IMR-90 (cell line): Measurements from ENCODE around the gene HYAL1. TPM values are rescaled to one million over a fixed set of nuclear protein-coding genes. Genes with fewer than 3 reads are reported as not detected.

Experiments
- ATAC-seq: fragments of 200-7000 bp; cut with Tn5 transposase; 2 replicates; pipeline ENCODE4 v1.9.1; 2020; ENCODE audit warnings: low read depth, mild to moderate bottlenecking, moderate library complexity
- BruUV-seq: library from RNA; stranded (reverse); fragments of 400-500 nt; replicated peaks from 2 replicates; lab custom pipeline; 2021; lab: Mats Ljungman, UMichigan
- CTCF ChIA-PET: fragments of 300-600 bp; formaldehyde crosslinking; extraction: SDS; loops from one replicate; lab custom pipeline; 2021; ENCODE audit warnings: antibody characterized with exemption; lab: Yijun Ruan, JAX
- POLR2A ChIA-PET: fragments of 300-600 bp; sonication (Branson Sonifier 250); formaldehyde crosslinking; loops from one replicate; lab custom pipeline; 2022; ENCODE audit warnings: antibody characterized with exemption; ENCODE audit not compliant: unreplicated experiment; lab: Charles Lee
- DNase-seq: peaks from one replicate; pipeline ENCODE4 v3.0.0; 2013
- H2AFZ ChIP-seq: replicated peaks from 2 replicates; pipeline ENCODE3; 2013; ENCODE audit warnings: low read length, mild to moderate bottlenecking; ENCODE audit not compliant: poor library complexity
- H2AK5ac ChIP-seq: 2 replicates; pipeline ENCODE4 v1.6.1; 2013; ENCODE audit warnings: low read depth, low read length, inconsistent platforms
- H2AK9ac ChIP-seq: replicated peaks from 2 replicates; pipeline ENCODE3; 2013; ENCODE audit warnings: mild to moderate bottlenecking, low read depth, low read length, moderate library complexity; ENCODE audit not compliant: poor library complexity
- H2BK120ac ChIP-seq: 2 replicates; pipeline ENCODE4 v1.6.1; 2013; ENCODE audit warnings: low read depth, low read length, inconsistent platforms
- H2BK15ac ChIP-seq: 3 replicates; pipeline ENCODE4 v1.6.1; 2013; ENCODE audit warnings: low read depth, low read length, inconsistent platforms
- H2BK20ac ChIP-seq: 2 replicates; pipeline ENCODE4 v1.6.1; 2013; ENCODE audit warnings: low read depth, mild to moderate bottlenecking, inconsistent platforms, low read length, moderate library complexity
- H2BK5ac ChIP-seq: 2 replicates; pipeline ENCODE4 v1.6.1; 2013; ENCODE audit warnings: mild to moderate bottlenecking, low read depth, low read length, inconsistent platforms; ENCODE audit not compliant: poor library complexity, severe bottlenecking
- H3K14ac ChIP-seq: replicated peaks from 2 replicates; pipeline ENCODE4 v1.6.1; 2013; ENCODE audit warnings: low read depth, low read length, inconsistent platforms
- H3K18ac ChIP-seq: 2 replicates; pipeline ENCODE4 v1.6.1; 2013; ENCODE audit warnings: low read depth, low read length, control low read depth
- H3K23ac ChIP-seq: 2 replicates; pipeline ENCODE4 v1.6.1; 2013; ENCODE audit warnings: low read depth, low read length, inconsistent platforms
- H3K27ac ChIP-seq: 2 replicates; pipeline ENCODE4 v1.5.1; 2013; ENCODE audit warnings: mild to moderate bottlenecking, control low read depth, low read length; ENCODE audit not compliant: insufficient read depth
- H3K27me3 ChIP-seq: 2 replicates; pipeline ENCODE4 v1.6.1; 2013; ENCODE audit warnings: low read length; ENCODE audit not compliant: control insufficient read depth, insufficient read depth
- H3K36me3 ChIP-seq: 2 replicates; pipeline ENCODE4 v1.6.1; 2013; ENCODE audit warnings: low read length, mixed read lengths; ENCODE audit not compliant: control insufficient read depth, insufficient read depth
- H3K4ac ChIP-seq: 2 replicates; pipeline ENCODE4 v1.6.1; 2013; ENCODE audit warnings: low read depth, low read length, inconsistent platforms
- H3K4me1 ChIP-seq: 2 replicates; pipeline ENCODE4 v1.6.1; 2013; ENCODE audit warnings: low read length, mixed read lengths; ENCODE audit not compliant: control insufficient read depth, insufficient read depth
- H3K4me2 ChIP-seq: 2 replicates; pipeline ENCODE4 v1.6.1; 2013; ENCODE audit warnings: low read depth, mild to moderate bottlenecking, control low read depth, low read length, moderate library complexity
- H3K4me3 ChIP-seq: 2 replicates; pipeline ENCODE4 v1.5.1; 2013; ENCODE audit warnings: low read depth, mild to moderate bottlenecking, control low read depth, low read length, moderate library complexity; ENCODE audit not compliant: insufficient read depth
- H3K56ac ChIP-seq: 2 replicates; pipeline ENCODE4 v1.6.1; 2013; ENCODE audit warnings: low read length, inconsistent platforms; ENCODE audit not compliant: insufficient read depth; ENCODE audit errors: extremely low read depth
- H3K79me1 ChIP-seq, 2 experiments: 2 replicates each; pipeline ENCODE4 v1.6.1; 2013; ENCODE audit warnings: low read length in 2 of 2, inconsistent platforms in 1 of 2, low read depth in 1 of 2
- H3K9ac ChIP-seq: 2 replicates; pipeline ENCODE4 v1.6.1; 2013; ENCODE audit warnings: low read depth, low read length, control low read depth
- H3K9me1 ChIP-seq: 2 replicates; pipeline ENCODE4 v1.6.1; 2013; ENCODE audit warnings: low read length, inconsistent platforms; ENCODE audit not compliant: insufficient read depth
- H3K9me3 ChIP-seq: 2 replicates; pipeline ENCODE4 v1.6.1; 2013; ENCODE audit warnings: low read length; ENCODE audit not compliant: control insufficient read depth, insufficient read depth
- H4K20me1 ChIP-seq: 2 replicates; pipeline ENCODE4 v1.6.1; 2013; ENCODE audit warnings: low read length, inconsistent platforms; ENCODE audit not compliant: insufficient read depth
- H4K5ac ChIP-seq: 2 replicates; pipeline ENCODE4 v1.6.1; 2013; ENCODE audit warnings: mild to moderate bottlenecking, low read depth, low read length, control low read depth
- H4K8ac ChIP-seq, 2 experiments: 2 replicates each; pipeline ENCODE4 v1.6.1; 2013; ENCODE audit warnings: low read depth in 2 of 2, low read length in 2 of 2, control low read depth in 1 of 2, inconsistent platforms in 1 of 2
- H4K91ac ChIP-seq: 2 replicates; pipeline ENCODE4 v1.6.1; 2013; ENCODE audit warnings: low read depth, low read length, inconsistent platforms; ENCODE audit not compliant: insufficient read depth
- BHLHE40 ChIP-seq: fragments of 150-350 bp; IDR thresholded peaks from 2 replicates; pipeline ENCODE4 v1.6.1; 2016; ENCODE audit warnings: mild to moderate bottlenecking, low read depth, low read length
- CHD1 ChIP-seq: IDR thresholded peaks from 2 replicates; pipeline ENCODE4 v1.6.1; 2012; ENCODE audit warnings: low read depth, low read length, improper control_type of control experiment
- FOS ChIP-seq: fragments of 150-350 bp; IDR thresholded peaks from 2 replicates; pipeline ENCODE4 v1.6.1; 2016; ENCODE audit warnings: low read depth, low read length
- MAFK ChIP-seq: IDR thresholded peaks from 2 replicates; pipeline ENCODE4 v1.6.1; 2012; ENCODE audit warnings: low read depth, low read length, improper control_type of control experiment
- MAZ ChIP-seq: IDR thresholded peaks from 2 replicates; pipeline ENCODE4 v1.6.1; 2012; ENCODE audit warnings: low read depth, mild to moderate bottlenecking, low read length, improper control_type of control experiment, moderate library complexity, borderline replicate concordance
- POLR2A ChIP-seq: IDR thresholded peaks from 2 replicates; pipeline ENCODE4 v1.6.1; 2012; ENCODE audit warnings: mild to moderate bottlenecking, low read depth, low read length
- RAD21 ChIP-seq: IDR thresholded peaks from 2 replicates; pipeline ENCODE4 v1.6.1; 2012; ENCODE audit warnings: low read length, improper control_type of control experiment
- RCOR1 ChIP-seq: IDR thresholded peaks from 2 replicates; pipeline ENCODE4 v1.6.1; 2012; ENCODE audit warnings: mild to moderate bottlenecking, low read length, improper control_type of control experiment; ENCODE audit not compliant: insufficient replicate concordance
- RFX5 ChIP-seq: IDR thresholded peaks from 2 replicates; pipeline ENCODE4 v1.8.0; 2012; ENCODE audit warnings: low read depth, mild to moderate bottlenecking, low read length, moderate library complexity
- WGBS, 2 experiments: methylation state at CpG; one replicate each; pipeline versions ENCODE4 v1.1.5 to v1.1.7; 2013; ENCODE audit warnings: missing lambda C conversion rate in 2 of 2; ENCODE audit not compliant: insufficient read length in 1 of 2; ENCODE audit errors: extremely low coverage in 2 of 2; 5-methylcytosine and 5-hydroxymethylcytosine counted together
- dilution Hi-C: fragments of 300-500 bp; cut with HindIII; formaldehyde crosslinking; loops from one replicate; pipeline ENCODE4 v1.14.3; 2018; ENCODE audit warnings: low sequenced_read_pairs; ENCODE audit not compliant: unreplicated experiment
- in situ Hi-C: fragments of 300-500 bp; cut with MboI; formaldehyde crosslinking; loops from 3 replicates; pipeline ENCODE4 v1.14.3; 2019; ENCODE audit warnings: low sequenced_read_pairs, inconsistent platforms, mixed read lengths
- intact Hi-C: fragments of 100-400 bp; cut with micrococcal nuclease; formaldehyde crosslinking; loops from 2 replicates; pipeline ENCODE4 v1.10.0; 2022
- polyA plus RNA-seq, 3 experiments: library from polyadenylated mRNA; depleted of rRNA; stranded (reverse); fragments of >200 nt; gene quantifications; 2 replicates each; pipeline ENCODE4 v1.2.3, GENCODE V29; 2012; ENCODE audit warnings: low replicate concordance in 1 of 3
- total RNA-seq: library from RNA; depleted of rRNA; stranded (reverse); fragments of >200 nt; gene quantifications from 2 replicates; pipeline ENCODE4 v1.2.3, GENCODE V29; 2012
- TF ChIP-seq, protein P1 (sequence below): conservative IDR thresholded peaks from 2 replicates; pipeline ENCODE4 v1.5.1; 2012; ENCODE audit warnings: mild to moderate bottlenecking, low read depth, low read length, improper control_type of control experiment
- TF ChIP-seq, protein P2 (sequence below): fragments of 150-350 bp; IDR thresholded peaks from 2 replicates; pipeline ENCODE4 v1.6.1; 2016; ENCODE audit warnings: low read depth, mild to moderate bottlenecking, low read length, moderate library complexity, borderline replicate concordance
- TF ChIP-seq, protein P3 (sequence below): fragments of 150-350 bp; IDR thresholded peaks from 2 replicates; pipeline ENCODE4 v1.6.1; 2017; ENCODE audit warnings: mild to moderate bottlenecking, antibody characterized with exemption, low read length, low read depth

The HYAL1 gene
- total and polyA plus RNA-seq, 2 of the 4 experiments (the other 2 are of a cell fraction): 0.32 to 0.36 TPM

DNA sequence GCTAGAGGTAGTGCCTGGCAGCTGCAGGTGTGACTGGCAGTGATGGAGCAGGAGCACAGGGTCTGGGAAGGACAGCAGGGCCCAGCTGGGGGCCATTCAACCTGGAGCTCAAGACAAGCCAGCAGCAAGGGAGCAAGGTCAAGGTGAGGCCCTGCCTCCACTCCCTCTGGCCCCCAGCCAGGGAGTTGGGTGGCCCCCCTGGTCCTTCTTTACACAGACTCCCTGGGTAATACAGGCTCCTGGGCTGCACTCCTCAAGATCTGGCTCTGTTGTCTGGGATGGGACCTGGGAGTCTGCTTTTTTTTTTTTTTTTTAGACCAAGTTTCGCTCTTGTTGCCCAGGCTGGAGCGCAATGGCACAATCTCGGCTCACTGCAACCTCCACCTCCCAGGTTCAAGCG, 52.9 kb downstream of the HYAL1 start:
- Histone ChIP-seq H3K9me3 (no peaks in the 10 kb centered on the region), H3K79me1 (peaks cover 18 to 91% of the 10 kb centered on the region in 2 experiments), H3K4ac (no peak overlapping the region), H2AFZ (no peak overlapping the region), H2AK9ac (no peak overlapping the region), H2AK5ac (peak overlapping the region; percentile 69; the same call in 1 of the 2 replicates), H3K4me1 (peaks cover 51% of the 10 kb centered on the region), H2BK5ac (no peak overlapping the region), H4K91ac (no peak overlapping the region), H3K4me3 (no peak overlapping the region), H3K9me1 (peaks cover 24% of the 10 kb centered on the region), H4K20me1 (peaks cover 92% of the 10 kb centered on the region), H3K18ac (no peak overlapping the region), H3K14ac (no peak overlapping the region), H2BK15ac (no peak overlapping the region), H2BK120ac (no peak overlapping the region), H3K27ac (no peak overlapping the region), H2BK20ac (no peak overlapping the region), H3K4me2 (no peak overlapping the region), H3K56ac (no peak overlapping the region), H4K8ac (no peak overlapping the region), H3K23ac (no peak overlapping the region), H3K9ac (no peak overlapping the region), H4K5ac (no peak overlapping the region), H3K36me3 (peaks cover 41% of the 10 kb centered on the region), H3K27me3 (no peaks in the 10 kb centered on the region)
- ChIA-PET POLR2A (no interaction called here), CTCF (no interaction called here)
- dilution Hi-C loops: no loop called here
- BruUV-seq: no TSS peak
- in situ Hi-C loops: no loop called here
- TF ChIP-seq BHLHE40: no peak
- no peak for TF ChIP-seq CHD1
- TF ChIP-seq POLR2A: no peak
- TF ChIP-seq, protein P1, sequence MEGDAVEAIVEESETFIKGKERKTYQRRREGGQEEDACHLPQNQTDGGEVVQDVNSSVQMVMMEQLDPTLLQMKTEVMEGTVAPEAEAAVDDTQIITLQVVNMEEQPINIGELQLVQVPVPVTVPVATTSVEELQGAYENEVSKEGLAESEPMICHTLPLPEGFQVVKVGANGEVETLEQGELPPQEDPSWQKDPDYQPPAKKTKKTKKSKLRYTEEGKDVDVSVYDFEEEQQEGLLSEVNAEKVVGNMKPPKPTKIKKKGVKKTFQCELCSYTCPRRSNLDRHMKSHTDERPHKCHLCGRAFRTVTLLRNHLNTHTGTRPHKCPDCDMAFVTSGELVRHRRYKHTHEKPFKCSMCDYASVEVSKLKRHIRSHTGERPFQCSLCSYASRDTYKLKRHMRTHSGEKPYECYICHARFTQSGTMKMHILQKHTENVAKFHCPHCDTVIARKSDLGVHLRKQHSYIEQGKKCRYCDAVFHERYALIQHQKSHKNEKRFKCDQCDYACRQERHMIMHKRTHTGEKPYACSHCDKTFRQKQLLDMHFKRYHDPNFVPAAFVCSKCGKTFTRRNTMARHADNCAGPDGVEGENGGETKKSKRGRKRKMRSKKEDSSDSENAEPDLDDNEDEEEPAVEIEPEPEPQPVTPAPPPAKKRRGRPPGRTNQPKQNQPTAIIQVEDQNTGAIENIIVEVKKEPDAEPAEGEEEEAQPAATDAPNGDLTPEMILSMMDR: no peak
- TF ChIP-seq RCOR1: no peak
- TF ChIP-seq RAD21: no peak
- no peak for TF ChIP-seq FOS
- TF ChIP-seq, protein P2, sequence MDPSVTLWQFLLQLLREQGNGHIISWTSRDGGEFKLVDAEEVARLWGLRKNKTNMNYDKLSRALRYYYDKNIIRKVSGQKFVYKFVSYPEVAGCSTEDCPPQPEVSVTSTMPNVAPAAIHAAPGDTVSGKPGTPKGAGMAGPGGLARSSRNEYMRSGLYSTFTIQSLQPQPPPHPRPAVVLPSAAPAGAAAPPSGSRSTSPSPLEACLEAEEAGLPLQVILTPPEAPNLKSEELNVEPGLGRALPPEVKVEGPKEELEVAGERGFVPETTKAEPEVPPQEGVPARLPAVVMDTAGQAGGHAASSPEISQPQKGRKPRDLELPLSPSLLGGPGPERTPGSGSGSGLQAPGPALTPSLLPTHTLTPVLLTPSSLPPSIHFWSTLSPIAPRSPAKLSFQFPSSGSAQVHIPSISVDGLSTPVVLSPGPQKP: no peak
- no peak for TF ChIP-seq MAFK
- TF ChIP-seq RFX5: no peak
- TF ChIP-seq MAZ: no peak
- TF ChIP-seq, protein P3, sequence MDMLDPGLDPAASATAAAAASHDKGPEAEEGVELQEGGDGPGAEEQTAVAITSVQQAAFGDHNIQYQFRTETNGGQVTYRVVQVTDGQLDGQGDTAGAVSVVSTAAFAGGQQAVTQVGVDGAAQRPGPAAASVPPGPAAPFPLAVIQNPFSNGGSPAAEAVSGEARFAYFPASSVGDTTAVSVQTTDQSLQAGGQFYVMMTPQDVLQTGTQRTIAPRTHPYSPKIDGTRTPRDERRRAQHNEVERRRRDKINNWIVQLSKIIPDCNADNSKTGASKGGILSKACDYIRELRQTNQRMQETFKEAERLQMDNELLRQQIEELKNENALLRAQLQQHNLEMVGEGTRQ: no peak
- DNase-seq (no peak), ATAC-seq (no peak)
- WGBS, 2 experiments: no CpG with 5 or more reads among the region's 4 CpGs
- intact Hi-C loops: no loop called here
